RWPE1 (cell line): Measurements from ENCODE around the gene NRXN3.

ENCODE experiments used
- CTCF ChIA-PET: fragments of 350-600 bp; sonication (Branson Sonifier 250); formaldehyde crosslinking; extraction: SDS; loops from one replicate; lab custom pipeline; 2021; lab: Yijun Ruan, JAX
- POLR2A ChIA-PET: fragments of 400-600 bp; formaldehyde crosslinking; extraction: SDS; loops from one replicate; lab custom pipeline; 2020; ENCODE audit warnings: antibody characterized with exemption; ENCODE audit not compliant: low non-redundant PET; lab: Yijun Ruan, JAX
- DNase-seq: peaks from one replicate; pipeline ENCODE4 v3.0.0; 2012; ENCODE audit warnings: low spot score
- H3K27ac ChIP-seq: fragments of 450-650 bp; 2 replicates; pipeline ENCODE4 v1.5.1; 2017
- TF ChIP-seq, protein P1 (sequence below): fragments of 450-650 bp; conservative IDR thresholded peaks from 2 replicates; pipeline ENCODE4 v1.5.1; 2017; ENCODE audit warnings: low read depth, mild to moderate bottlenecking

NRXN3 gene

DNA sequence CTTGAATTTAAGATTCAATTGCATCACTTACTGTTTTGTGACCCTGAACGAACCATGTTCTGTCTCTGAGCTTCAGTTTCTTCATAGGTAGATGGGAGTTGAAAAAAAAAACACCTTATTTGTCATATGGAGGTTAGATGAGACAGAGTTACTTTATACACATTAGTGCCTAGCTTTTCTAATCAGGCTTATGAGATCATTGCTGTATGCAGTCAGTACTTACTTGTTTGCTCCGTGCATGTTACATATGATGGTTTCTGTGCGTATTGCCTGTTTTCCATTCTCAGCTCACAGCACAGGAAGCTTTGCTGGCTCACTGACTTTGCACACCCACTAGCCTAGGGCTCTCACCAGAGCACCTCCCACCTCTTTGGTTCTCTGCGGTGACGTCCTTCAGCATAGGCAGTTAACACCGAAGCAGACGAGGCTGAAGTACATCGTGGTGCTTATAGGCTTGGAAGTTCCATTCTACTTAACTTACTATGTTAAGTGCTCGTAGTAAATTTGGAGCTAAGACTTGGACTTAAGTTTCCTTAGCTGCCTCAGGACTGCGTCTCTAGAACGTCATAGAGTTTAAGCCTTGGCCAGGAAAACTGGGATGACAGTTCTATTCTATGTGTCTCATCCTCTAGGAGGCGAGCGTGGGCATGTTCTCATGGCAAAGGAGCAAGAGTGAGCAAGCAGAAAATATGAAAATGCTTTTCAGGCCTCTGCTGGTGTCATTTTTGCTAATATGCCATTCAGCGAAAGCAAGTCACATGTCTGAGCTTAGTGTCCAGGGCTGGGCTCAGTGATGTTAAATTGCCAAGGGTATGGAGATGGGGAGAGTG is 57.3 kb downstream of the NRXN3 start:
- TF ChIP-seq, protein P1, sequence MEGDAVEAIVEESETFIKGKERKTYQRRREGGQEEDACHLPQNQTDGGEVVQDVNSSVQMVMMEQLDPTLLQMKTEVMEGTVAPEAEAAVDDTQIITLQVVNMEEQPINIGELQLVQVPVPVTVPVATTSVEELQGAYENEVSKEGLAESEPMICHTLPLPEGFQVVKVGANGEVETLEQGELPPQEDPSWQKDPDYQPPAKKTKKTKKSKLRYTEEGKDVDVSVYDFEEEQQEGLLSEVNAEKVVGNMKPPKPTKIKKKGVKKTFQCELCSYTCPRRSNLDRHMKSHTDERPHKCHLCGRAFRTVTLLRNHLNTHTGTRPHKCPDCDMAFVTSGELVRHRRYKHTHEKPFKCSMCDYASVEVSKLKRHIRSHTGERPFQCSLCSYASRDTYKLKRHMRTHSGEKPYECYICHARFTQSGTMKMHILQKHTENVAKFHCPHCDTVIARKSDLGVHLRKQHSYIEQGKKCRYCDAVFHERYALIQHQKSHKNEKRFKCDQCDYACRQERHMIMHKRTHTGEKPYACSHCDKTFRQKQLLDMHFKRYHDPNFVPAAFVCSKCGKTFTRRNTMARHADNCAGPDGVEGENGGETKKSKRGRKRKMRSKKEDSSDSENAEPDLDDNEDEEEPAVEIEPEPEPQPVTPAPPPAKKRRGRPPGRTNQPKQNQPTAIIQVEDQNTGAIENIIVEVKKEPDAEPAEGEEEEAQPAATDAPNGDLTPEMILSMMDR, result no peak
- POLR2A ChIA-PET, result no interaction called here
- DNase-seq, result no peak
- H3K27ac ChIP-seq, result no peak overlapping the region
- CTCF ChIA-PET, result interaction anchor here (0.5 to 0.7 kb wide), 2 partner anchors 377 to 390 kb away, joined by 3 read pairs; no protein-coding TSS in a partner anchor

DNA sequence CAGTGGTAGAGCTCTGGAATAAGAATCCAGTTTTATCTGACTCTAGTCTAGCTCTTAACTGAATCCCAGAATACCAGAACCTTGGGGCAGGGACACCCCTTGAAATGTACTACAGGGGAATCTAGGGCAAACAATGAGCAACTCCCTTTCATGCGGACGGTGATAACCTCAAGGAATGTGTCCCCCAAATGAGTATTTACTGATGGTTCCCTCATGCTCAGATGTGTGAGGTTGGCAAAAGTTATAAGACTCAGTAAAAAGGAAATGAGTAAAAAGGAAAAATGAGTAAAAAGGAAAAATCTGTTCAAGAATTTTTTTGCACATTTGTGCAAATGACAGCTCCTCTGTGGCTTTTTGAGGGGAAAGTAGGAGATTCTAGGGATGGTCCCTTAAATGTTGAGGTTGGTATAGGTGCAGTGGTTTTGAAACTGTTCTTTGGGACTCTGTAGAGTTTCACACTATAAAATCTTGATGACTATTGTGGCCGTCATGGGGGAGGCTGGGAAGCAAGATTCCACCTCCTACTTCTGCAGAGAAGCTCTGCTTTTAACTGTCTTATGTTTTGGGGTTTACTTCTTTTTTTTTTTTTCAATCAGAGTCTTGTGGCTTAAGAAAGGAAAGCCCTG is 58.6 kb downstream of the NRXN3 start:
- CTCF ChIA-PET, result no interaction called here

DNA sequence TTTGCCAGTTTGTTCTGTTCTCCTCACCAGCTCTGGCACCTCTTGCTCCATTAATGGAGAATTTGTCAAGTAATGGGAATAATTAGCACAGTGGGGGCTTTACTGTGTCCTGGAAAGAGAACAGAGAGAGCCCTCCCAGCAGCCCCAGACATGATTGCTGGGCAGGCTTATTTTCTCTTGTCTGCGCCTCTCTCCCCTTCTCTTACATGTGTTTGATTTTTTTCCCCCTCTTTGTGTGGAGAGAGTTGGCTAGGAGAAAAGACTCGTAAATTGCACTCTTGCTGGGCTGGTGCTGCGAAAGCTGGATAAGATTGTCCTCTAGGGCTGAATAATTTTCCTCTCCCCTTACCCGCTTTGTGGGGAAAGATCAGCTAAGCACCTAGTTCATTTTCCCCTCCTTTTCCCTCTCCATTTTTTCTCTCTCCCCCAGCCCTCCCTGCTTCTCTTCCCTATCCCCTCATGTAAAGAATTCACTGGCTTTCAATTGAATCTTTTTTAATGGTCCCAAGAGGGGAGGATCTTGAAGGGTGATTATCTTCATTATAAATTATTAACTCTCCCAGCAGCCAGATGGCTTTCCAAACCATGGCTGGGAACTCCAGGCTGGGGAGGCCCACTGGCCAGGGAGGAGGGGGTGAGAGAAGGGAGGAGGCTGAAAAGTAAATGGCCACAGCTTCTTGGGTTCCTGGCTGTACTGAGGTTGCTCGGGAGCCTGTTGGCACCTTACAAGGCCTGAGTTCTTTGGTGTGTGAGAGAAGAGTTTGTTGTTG is 62.2 kb downstream of the NRXN3 start:
- ChIA-PET POLR2A (no interaction called here), CTCF (interaction anchor here (0.7 kb wide), 1 partner anchor 199 kb away, joined by 4 read pairs; no protein-coding TSS in a partner anchor)
- TF ChIP-seq, protein P1, result no peak
- H3K27ac ChIP-seq, result no peak overlapping the region
- no peak for DNase-seq

More for the DNA sequence above, 58.6 kb downstream of the NRXN3 start:
- TF ChIP-seq, protein P1, result no peak
- POLR2A ChIA-PET, result no interaction called here
- H3K27ac ChIP-seq, result no peak overlapping the region
- DNase-seq, result no peak

DNA sequence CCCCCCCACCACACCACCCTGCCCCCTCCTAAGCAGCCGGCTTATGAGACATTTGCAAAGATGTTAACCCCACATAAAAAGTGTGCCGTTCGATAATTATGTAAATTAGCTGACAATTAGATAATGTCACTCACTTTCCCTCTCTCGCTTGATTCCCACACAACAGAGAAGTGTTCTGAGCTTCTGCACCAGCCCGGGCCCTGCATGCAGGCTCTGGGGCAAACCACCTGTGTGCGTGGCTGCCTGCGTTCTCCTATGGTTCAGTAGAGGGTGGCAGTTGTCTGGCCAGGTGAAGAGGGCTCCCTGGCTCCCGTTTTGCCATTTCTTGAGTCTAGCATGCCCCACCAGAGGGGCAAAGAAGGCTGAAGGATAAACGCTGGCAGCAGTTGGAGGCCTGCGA is 68.0 kb downstream of the NRXN3 start:
- no peak for DNase-seq
- no peak overlapping the region for H3K27ac ChIP-seq
- CTCF ChIA-PET, result no interaction called here
- TF ChIP-seq, protein P1, result no peak
- POLR2A ChIA-PET, result no interaction called here

DNA sequence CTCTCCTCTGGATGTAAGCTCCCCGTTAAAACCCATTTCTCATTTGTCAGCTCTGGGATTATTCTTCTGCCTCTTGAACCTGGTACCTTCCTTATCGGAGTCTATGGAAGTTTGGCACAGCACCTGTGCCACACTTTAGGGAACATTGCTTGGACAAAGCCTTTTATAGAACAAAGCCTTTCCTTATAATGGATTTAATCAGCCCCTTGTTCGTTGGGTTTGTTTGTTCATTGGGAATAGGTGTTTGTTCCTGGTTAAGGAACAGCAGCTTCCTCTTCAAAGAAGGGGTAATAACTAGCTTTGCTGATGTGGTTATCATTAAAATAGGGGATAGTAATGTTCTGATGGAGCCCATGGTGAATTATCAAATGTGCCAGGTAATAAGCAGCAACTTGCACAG is 70.4 kb downstream of the NRXN3 start:
- ChIA-PET CTCF (no interaction called here), POLR2A (no interaction called here)
- TF ChIP-seq, protein P1, result no peak
- DNase-seq, result no peak
- no peak overlapping the region for H3K27ac ChIP-seq

DNA sequence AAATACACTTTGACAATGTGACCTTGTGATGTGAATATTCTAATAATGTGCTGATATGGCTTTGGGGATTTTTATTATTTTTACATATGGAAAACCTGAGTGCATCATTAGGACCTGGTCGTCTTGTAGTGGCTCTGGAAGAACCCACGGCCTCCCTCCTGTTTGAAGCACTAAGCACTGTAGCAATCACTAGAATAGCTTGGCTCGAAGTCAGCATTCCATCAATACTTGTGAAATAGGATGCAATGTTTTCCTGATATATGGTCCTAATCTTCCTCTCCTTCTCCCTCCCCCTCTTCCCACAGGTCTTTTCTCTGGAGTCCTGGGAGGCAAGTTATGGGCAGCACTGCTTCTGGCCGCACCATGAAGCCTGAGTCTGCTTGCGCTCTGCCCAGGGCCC is 71.9 kb downstream of the NRXN3 start:
- ChIA-PET POLR2A (no interaction called here), CTCF (no interaction called here)
- TF ChIP-seq, protein P1, result no peak
- H3K27ac ChIP-seq, result no peak overlapping the region
- DNase-seq, result no peak
